ENCODE measurements around the gene LHFPL6. TPM values are rescaled to one million over a fixed set of nuclear protein-coding genes. Genes with fewer than 3 reads are reported as not detected.

LHFPL6 gene
- total RNA-seq, 1 donor from 2014 or later, result 3.0 TPM

DNA sequence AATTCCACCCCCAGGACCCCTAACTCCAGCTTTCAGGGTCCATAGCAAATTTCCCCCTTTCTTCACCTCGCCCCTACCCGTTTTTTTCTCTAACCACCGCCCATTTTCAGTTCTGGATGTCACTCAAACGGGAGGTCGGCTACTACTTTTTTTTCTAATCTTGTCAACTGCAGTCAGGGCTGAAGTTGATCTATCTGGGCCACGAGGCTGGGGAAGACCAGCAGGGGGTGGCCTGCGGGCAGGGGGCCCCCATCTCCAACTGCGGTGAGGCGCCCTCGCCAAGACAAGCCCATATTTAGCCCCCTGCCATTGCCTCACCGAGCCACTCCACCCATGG is 748 bp downstream of the LHFPL6 start:
- Histone ChIP-seq H3K4me1 (no peaks in the 10 kb centered on the region), H3F3A (ENCODE audit: low read depth) (peaks cover 7% of the 10 kb centered on the region), H3K27ac (no peak overlapping the region), H3K27me3 (peaks cover 46% of the 10 kb centered on the region), H2AFZ (replicated peaks) (peak overlapping the region; percentile 99), H4K20me1 (ENCODE audit: low read depth) (no peaks in the 10 kb centered on the region), H3K79me2 (ENCODE audit: low read depth) (no peaks in the 10 kb centered on the region), H3K9me3 (ENCODE audit: low read depth) (no peaks in the 10 kb centered on the region), H3K9ac (no peak overlapping the region), H3K4me2 (peak overlapping the region; percentile 92), H3K36me3 (no peaks in the 10 kb centered on the region), H3K4me3 (peak overlapping the region; percentile 84)
- Mint-ChIP-seq H3K4me1 (peaks cover 55% of the 10 kb centered on the region), H3K27me3 (ENCODE audit: insufficient read depth, low read depth) (peaks cover 3% of the 10 kb centered on the region), H3K36me3 (peaks cover 13% of the 10 kb centered on the region), H3K27ac (peak overlapping the region; percentile 89), H3K9me3 (no peaks in the 10 kb centered on the region), H3K4me3 (peak overlapping the region; percentile 96)
- DNase-seq (ENCODE audit: low spot score), result no peak
- TF ChIP-seq, protein P1, sequence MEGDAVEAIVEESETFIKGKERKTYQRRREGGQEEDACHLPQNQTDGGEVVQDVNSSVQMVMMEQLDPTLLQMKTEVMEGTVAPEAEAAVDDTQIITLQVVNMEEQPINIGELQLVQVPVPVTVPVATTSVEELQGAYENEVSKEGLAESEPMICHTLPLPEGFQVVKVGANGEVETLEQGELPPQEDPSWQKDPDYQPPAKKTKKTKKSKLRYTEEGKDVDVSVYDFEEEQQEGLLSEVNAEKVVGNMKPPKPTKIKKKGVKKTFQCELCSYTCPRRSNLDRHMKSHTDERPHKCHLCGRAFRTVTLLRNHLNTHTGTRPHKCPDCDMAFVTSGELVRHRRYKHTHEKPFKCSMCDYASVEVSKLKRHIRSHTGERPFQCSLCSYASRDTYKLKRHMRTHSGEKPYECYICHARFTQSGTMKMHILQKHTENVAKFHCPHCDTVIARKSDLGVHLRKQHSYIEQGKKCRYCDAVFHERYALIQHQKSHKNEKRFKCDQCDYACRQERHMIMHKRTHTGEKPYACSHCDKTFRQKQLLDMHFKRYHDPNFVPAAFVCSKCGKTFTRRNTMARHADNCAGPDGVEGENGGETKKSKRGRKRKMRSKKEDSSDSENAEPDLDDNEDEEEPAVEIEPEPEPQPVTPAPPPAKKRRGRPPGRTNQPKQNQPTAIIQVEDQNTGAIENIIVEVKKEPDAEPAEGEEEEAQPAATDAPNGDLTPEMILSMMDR (IDR thresholded peaks at IDR 0.05), result no peak
- TF ChIP-seq EZH2 (IDR thresholded peaks at IDR 0.05), result no peak
- no peak for TF ChIP-seq EZH2phosphoT487 (IDR thresholded peaks at IDR 0.05)

DNA sequence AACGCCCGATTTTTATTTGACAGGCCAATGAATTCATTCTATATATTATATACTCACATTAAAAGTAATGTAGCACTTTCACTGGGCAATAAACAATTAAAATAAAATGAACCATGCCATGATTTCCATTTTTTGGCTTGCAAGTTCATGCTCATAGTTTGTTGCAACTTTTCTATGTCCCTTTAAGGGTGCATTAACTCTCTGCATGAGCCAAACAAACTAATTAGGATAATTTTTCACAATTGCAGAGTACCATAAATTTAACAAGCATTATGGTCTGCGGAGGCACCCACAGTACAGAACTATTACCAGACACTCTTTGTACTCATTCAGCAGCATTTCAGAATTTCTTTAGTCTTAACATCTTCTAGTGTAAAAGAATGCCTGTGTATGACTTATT is 1.4 kb downstream of the LHFPL6 start:
- peak overlapping the region; percentile 92 for H3K4me2 ChIP-seq
- Mint-ChIP-seq H3K27me3 (ENCODE audit: insufficient read depth, low read depth) (no peaks in the 10 kb centered on the region), H3K36me3 (peaks cover 15% of the 10 kb centered on the region), H3K27ac (peak overlapping the region; percentile 89), H3K4me1 (peaks cover 55% of the 10 kb centered on the region), H3K9me3 (no peaks in the 10 kb centered on the region), H3K4me3 (peak overlapping the region; percentile 96)
- peaks cover 7% of the 10 kb centered on the region for H3F3A ChIP-seq (ENCODE audit: low read depth)
- peak overlapping the region; percentile 99 for H2AFZ ChIP-seq (replicated peaks)
- H3K79me2 ChIP-seq (ENCODE audit: low read depth), result no peaks in the 10 kb centered on the region
- H4K20me1 ChIP-seq (ENCODE audit: low read depth), result no peaks in the 10 kb centered on the region
- no peak for DNase-seq (ENCODE audit: low spot score)
- H3K9ac ChIP-seq, result no peak overlapping the region
- H3K27ac ChIP-seq, result no peak overlapping the region
- no peaks in the 10 kb centered on the region for H3K36me3 ChIP-seq
- H3K9me3 ChIP-seq (ENCODE audit: low read depth), result no peaks in the 10 kb centered on the region
- H3K4me3 ChIP-seq, result no peak overlapping the region
- H3K4me1 ChIP-seq, result no peaks in the 10 kb centered on the region
- peaks cover 46% of the 10 kb centered on the region for H3K27me3 ChIP-seq
- TF ChIP-seq EZH2phosphoT487 (IDR thresholded peaks at IDR 0.05) (no peak), EZH2 (IDR thresholded peaks at IDR 0.05) (no peak)

DNA sequence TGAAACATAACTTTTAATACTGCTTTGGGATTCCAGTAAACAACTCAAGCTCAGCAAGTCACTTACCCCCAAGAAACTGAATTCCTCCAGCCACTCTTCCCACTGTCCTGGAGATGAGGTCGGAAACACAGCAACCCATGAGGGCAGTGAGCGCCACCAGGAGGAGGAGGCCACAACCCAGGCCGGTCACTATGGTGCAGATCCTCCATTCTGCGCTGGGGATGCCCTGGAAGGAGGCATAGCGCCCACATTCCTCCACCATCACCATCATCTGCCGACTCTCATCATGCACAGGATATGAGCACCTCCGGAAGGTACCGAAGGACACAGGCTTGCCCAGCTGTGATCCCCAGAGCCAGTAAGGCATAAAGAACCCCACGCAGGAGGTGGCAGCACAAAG is 2.2 kb downstream of the LHFPL6 start:
- Histone ChIP-seq H3K4me3 (no peak overlapping the region), H3K79me2 (ENCODE audit: low read depth) (no peaks in the 10 kb centered on the region), H3K9me3 (ENCODE audit: low read depth) (no peaks in the 10 kb centered on the region), H3F3A (ENCODE audit: low read depth) (peaks cover 7% of the 10 kb centered on the region), H3K4me2 (no peak overlapping the region), H3K9ac (no peak overlapping the region), H3K36me3 (no peaks in the 10 kb centered on the region), H3K4me1 (no peaks in the 10 kb centered on the region), H4K20me1 (ENCODE audit: low read depth) (no peaks in the 10 kb centered on the region), H3K27me3 (peaks cover 43% of the 10 kb centered on the region), H3K27ac (no peak overlapping the region), H2AFZ (replicated peaks) (peak overlapping the region; percentile 12)
- peak overlapping the region; percentile 94 for H3K27ac Mint-ChIP-seq
- peaks cover 21% of the 10 kb centered on the region for H3K36me3 Mint-ChIP-seq
- peak; percentile 62 for DNase-seq (ENCODE audit: low spot score)
- peak overlapping the region; percentile 96 for H3K4me3 Mint-ChIP-seq
- H3K9me3 Mint-ChIP-seq, result peaks cover under 1% of the 10 kb centered on the region
- no peaks in the 10 kb centered on the region for H3K27me3 Mint-ChIP-seq (ENCODE audit: insufficient read depth, low read depth)
- TF ChIP-seq, protein P1 (IDR thresholded peaks at IDR 0.05), result peak; percentile 48
- TF ChIP-seq EZH2phosphoT487 (IDR thresholded peaks at IDR 0.05) (no peak), EZH2 (IDR thresholded peaks at IDR 0.05) (no peak)
- peaks cover 55% of the 10 kb centered on the region for H3K4me1 Mint-ChIP-seq

DNA sequence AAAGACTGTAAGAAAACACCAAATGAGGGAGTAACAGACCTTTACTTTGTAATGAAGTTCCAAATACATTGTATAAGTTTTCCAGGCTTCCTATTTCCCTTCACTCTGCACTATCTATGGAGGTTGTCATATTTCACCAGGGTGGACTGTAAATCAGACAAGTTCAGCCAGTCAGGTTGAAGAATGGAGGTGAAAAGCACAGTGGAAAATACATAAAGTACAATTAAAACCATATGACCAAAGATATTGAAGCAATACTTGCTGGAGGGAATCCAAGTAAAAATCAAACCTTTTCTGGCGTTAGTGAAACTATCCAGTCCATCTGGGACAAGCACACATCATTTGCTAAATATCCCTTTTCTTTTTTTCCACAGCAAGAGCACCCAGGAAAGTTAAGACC is 3.2 kb downstream of the LHFPL6 start:
- Histone ChIP-seq H3K9me3 (ENCODE audit: low read depth) (no peaks in the 10 kb centered on the region), H3K4me2 (no peak overlapping the region), H3K9ac (no peak overlapping the region), H3K27me3 (peaks cover 35% of the 10 kb centered on the region), H3K4me1 (no peaks in the 10 kb centered on the region), H3K4me3 (no peak overlapping the region), H2AFZ (replicated peaks) (no peak overlapping the region), H3F3A (ENCODE audit: low read depth) (peaks cover 7% of the 10 kb centered on the region), H3K27ac (no peak overlapping the region), H3K79me2 (ENCODE audit: low read depth) (no peaks in the 10 kb centered on the region), H4K20me1 (ENCODE audit: low read depth) (no peaks in the 10 kb centered on the region), H3K36me3 (no peaks in the 10 kb centered on the region)
- peaks cover 29% of the 10 kb centered on the region for H3K36me3 Mint-ChIP-seq
- peaks cover 7% of the 10 kb centered on the region for H3K9me3 Mint-ChIP-seq
- peak overlapping the region; percentile 94 for H3K27ac Mint-ChIP-seq
- TF ChIP-seq EZH2phosphoT487 (IDR thresholded peaks at IDR 0.05), result no peak
- TF ChIP-seq EZH2 (IDR thresholded peaks at IDR 0.05), result no peak
- TF ChIP-seq, protein P1 (IDR thresholded peaks at IDR 0.05), result no peak
- peaks cover 2% of the 10 kb centered on the region for H3K27me3 Mint-ChIP-seq (ENCODE audit: insufficient read depth, low read depth)
- DNase-seq (ENCODE audit: low spot score), result no peak
- H3K4me3 Mint-ChIP-seq, result peak overlapping the region; percentile 96
- peaks cover 55% of the 10 kb centered on the region for H3K4me1 Mint-ChIP-seq
